Measurements from ENCODE around the gene ISM1. TPM values are rescaled to one million over a fixed set of nuclear protein-coding genes. Genes with fewer than 3 reads are reported as not detected.

ISM1 gene
- total and polyA plus RNA-seq, 12 donors: 0.54 to 1.7 (median 1.0) TPM

DNA sequence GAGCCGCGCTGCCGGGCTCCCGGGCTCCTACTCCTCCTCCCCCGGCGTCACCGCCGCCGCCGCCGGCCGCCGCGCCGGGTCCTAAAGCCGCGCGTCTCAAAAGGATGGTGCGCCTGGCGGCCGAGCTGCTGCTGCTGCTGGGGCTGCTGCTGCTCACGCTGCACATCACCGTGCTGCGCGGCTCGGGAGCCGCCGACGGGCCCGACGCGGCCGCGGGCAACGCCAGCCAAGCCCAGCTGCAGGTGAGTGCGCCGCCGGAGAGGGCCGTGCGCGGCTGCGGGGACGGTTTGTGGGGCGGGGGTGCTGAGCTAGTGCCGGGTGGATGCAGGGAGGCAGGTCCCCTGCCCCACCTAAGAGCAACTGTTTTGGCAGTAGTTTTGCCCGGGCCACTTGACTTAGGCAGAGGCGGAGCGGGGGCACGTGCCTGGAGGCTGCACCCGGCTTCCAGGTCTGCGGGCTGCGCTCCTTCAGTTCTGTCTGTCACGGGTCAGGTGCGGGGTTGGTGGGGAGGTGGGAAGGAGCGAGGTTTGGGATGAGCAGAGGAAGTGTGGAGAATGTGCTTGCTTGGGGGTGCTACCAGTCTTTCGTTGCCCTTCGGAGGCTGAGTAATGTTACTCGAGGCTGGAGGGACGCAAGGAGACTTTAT lies 722 bp downstream of the ISM1 start:
- intact Hi-C loops (cut with DNase I): loop anchor here in 2 of 10 donors (2.0 to 10.0 kb wide), 2 partner anchors 49 to 83 kb away; no protein-coding TSS in a partner anchor

DNA sequence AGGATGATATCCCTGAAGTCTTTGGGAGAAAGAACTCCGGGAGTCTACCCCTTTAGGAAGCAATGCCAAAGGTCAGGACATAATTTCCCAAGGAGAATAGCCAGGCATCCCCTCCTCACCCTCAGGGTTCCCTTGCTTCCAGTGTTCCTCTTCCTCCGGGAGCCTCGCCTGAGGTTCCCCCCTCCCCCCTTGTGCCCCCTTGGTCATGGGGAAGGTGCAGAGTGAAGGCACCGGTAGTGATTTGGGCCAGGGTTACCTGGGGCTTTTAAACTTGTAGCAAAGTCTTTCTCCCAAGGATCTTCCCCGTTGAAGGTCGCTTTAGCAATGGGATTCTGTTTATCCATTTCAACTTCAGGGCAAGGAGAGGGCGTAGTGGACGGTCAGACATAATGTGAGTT lies 1.2 kb downstream of the ISM1 start:
- intact Hi-C loops (cut with DNase I): loop anchor here in 2 of 10 donors (2.0 to 10.0 kb wide), 2 partner anchors 48 to 82 kb away; no protein-coding TSS in a partner anchor
- H3K4me3 ChIP-seq: peak overlapping the region; percentile 30 to 68 (median 53)
- peaks cover 0 to 9% (median 0%) of the 10 kb centered on the region in 11 donors for H3K9me3 ChIP-seq
- H3K4me1 ChIP-seq: peaks cover 5 to 31% (median 17%) of the 10 kb centered on the region in 9 donors
- H3K27me3 ChIP-seq: peaks cover 3 to 67% (median 44%) of the 10 kb centered on the region in 7 donors
- DNase-seq (no peak), ATAC-seq (peak in 1 of 8 donors; percentile 27)
- H3K27ac ChIP-seq: peak overlapping the region in 7 of 10 donors; percentile 35 to 73 (median 50)
- 13 to 15% methylated on average over 8 of the region's 8 CpGs for WGBS, 2 donors
- H3K36me3 ChIP-seq: no peaks in the 10 kb centered on the region
- TF ChIP-seq, protein P1, sequence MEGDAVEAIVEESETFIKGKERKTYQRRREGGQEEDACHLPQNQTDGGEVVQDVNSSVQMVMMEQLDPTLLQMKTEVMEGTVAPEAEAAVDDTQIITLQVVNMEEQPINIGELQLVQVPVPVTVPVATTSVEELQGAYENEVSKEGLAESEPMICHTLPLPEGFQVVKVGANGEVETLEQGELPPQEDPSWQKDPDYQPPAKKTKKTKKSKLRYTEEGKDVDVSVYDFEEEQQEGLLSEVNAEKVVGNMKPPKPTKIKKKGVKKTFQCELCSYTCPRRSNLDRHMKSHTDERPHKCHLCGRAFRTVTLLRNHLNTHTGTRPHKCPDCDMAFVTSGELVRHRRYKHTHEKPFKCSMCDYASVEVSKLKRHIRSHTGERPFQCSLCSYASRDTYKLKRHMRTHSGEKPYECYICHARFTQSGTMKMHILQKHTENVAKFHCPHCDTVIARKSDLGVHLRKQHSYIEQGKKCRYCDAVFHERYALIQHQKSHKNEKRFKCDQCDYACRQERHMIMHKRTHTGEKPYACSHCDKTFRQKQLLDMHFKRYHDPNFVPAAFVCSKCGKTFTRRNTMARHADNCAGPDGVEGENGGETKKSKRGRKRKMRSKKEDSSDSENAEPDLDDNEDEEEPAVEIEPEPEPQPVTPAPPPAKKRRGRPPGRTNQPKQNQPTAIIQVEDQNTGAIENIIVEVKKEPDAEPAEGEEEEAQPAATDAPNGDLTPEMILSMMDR (IDR thresholded peaks at IDR 0.05): no peak

More for the DNA sequence above, 722 bp downstream of the ISM1 start:
- Histone ChIP-seq H3K27me3 (peaks cover 3 to 72% (median 44%) of the 10 kb centered on the region in 7 donors), H3K27ac (peak overlapping the region in 7 of 10 donors; percentile 35 to 73 (median 50)), H3K36me3 (no peaks in the 10 kb centered on the region), H3K4me3 (peak overlapping the region; percentile 30 to 68 (median 53)), H3K4me1 (peaks cover 5 to 31% (median 17%) of the 10 kb centered on the region in 9 donors), H3K9me3 (peaks cover 0 to 9% (median 0%) of the 10 kb centered on the region in 11 donors)
- DNase-seq: peak in 1 of 2 donors; percentile 39
- peak; percentile 36 to 86 (median 64) for ATAC-seq
- WGBS, 2 donors: 0 to 2% methylated on average over 42 to 59 of the region's 59 CpGs
- TF ChIP-seq, protein P1 (IDR thresholded peaks at IDR 0.05): no peak

DNA sequence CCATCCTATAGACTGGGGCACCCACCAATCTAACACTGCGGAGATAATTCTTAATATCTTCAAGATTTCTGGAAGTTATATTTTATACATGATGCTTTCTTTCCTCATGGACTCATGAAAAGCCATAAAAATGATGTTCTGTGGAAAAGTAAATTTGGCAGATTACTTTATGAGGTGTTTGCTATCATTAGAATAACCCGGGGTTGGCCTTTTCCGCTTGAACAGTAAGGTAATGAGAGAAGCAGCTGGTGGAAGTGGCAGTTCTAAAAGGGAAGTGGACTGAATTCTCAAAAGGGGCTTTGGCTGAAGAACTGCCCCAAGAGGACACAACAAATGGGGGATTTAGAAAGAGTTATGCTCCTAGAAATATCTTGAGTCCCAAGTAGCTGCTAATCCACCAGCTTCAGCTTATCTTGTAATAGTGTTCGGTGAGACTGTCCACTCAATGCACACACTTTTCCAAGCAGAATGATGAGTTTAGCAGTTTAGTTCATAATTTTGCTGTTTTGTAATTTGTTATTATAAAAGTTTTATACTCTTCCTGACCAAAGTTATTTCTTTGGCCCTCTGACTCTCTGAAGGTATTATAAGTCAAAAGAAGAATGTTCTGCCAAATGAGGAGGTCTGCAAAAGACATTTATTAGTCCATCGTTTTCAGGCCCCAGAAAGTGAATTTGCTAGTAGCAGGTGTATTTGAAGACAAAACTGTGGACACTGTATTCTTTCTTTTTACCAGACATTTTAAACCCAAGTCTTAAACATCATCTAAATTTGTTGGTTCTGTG lies 2.9 kb downstream of the ISM1 start:
- no peak for DNase-seq
- ATAC-seq: no peak
- Histone ChIP-seq H3K4me1 (peaks cover 5 to 31% (median 17%) of the 10 kb centered on the region in 9 donors), H3K36me3 (no peaks in the 10 kb centered on the region), H3K9me3 (peaks cover 0 to 19% (median 0%) of the 10 kb centered on the region in 11 donors), H3K27me3 (peaks cover 3 to 51% (median 33%) of the 10 kb centered on the region in 7 donors), H3K4me3 (peak overlapping the region in 1 of 10 donors; percentile 21), H3K27ac (peak overlapping the region in 6 of 10 donors; percentile 18 to 50 (median 36))
- 55 to 64% methylated on average over 5 of the region's 5 CpGs for WGBS, 2 donors
- TF ChIP-seq, protein P1 (IDR thresholded peaks at IDR 0.05): no peak
- intact Hi-C loops (cut with DNase I): loop anchor here in 2 of 10 donors (2.0 to 10.0 kb wide), 3 partner anchors 39 to 81 kb away; no protein-coding TSS in a partner anchor

DNA sequence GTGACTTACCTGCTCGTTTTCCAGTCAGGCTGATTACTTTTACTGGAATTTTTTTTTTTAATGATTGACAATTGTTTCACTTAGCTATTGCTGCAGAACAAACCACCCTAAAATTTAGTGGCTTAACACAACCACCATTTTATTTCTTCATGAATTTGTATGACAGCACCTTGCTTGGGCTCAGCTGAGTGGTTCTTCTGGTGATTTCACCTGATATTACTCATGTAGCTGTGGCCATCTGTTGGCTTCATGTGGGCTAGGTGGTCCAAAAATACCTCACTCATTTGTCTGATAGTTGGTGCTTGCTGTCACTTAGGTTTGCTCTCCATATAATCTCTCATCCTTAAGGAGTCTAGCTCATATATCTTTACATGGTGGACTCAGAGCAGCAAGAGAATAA lies 5.3 kb downstream of the ISM1 start:
- Histone ChIP-seq H3K9me3 (peaks cover 0 to 19% (median 0%) of the 10 kb centered on the region in 11 donors), H3K4me1 (peaks cover 0 to 28% (median 6%) of the 10 kb centered on the region in 9 donors), H3K4me3 (no peak overlapping the region), H3K27ac (no peak overlapping the region), H3K27me3 (peaks cover 0 to 30% (median 13%) of the 10 kb centered on the region in 7 donors), H3K36me3 (no peaks in the 10 kb centered on the region)
- ATAC-seq (no peak), DNase-seq (no peak)
- 69 to 77% methylated on average over 1 of the region's 1 CpG for WGBS, 2 donors
- TF ChIP-seq, protein P1 (IDR thresholded peaks at IDR 0.05): no peak
- intact Hi-C loops (cut with DNase I): loop anchor here in 1 of 10 donors (10.0 kb wide), 1 partner anchor 78 kb away; no protein-coding TSS in a partner anchor
